H1 (cell line): ENCODE data around the gene GPRC5D. TPM values are rescaled to one million over a fixed set of nuclear protein-coding genes. Genes with fewer than 3 reads are reported as not detected.

ENCODE experiments used
- CTCF ChIA-PET: fragments of 300-600 bp; sonication (Branson Sonifier 250); formaldehyde crosslinking; loops from one replicate; lab custom pipeline; 2021; ENCODE audit not compliant: partially characterized antibody; lab: Charles Lee
- POLR2A ChIA-PET: fragments of 300-600 bp; sonication (Branson Sonifier 250); formaldehyde crosslinking; loops from one replicate; lab custom pipeline; 2021; ENCODE audit warnings: inconsistent platforms; ENCODE audit not compliant: partially characterized antibody; lab: Charles Lee
- DNase-seq, 2 experiments: peaks; one replicate each; pipeline versions ENCODE4 v3.0.0 to v3.0.0-alpha.2; 2010 to 2022; ENCODE audit warnings: low spot score in 2 of 2, low read depth in 1 of 2, mixed read lengths in 1 of 2
- FAIRE-seq: peaks from 2 replicates; lab custom pipeline; 2011; peaks lifted over from hg19 to GRCh38; lab: Jason Lieb, UNC
- H2AFZ ChIP-seq: 2 replicates; pipeline ENCODE4 v1.8.1; 2012; ENCODE audit warnings: low read length, inconsistent platforms
- H2AK5ac ChIP-seq: 2 replicates; pipeline ENCODE4 v1.6.1; 2013; ENCODE audit warnings: low read depth, low read length
- H2BK120ac ChIP-seq: replicated peaks from 2 replicates; pipeline ENCODE3; 2013; ENCODE audit warnings: low read depth, low read length, inconsistent platforms
- H2BK12ac ChIP-seq: 2 replicates; pipeline ENCODE4 v1.6.1; 2013; ENCODE audit warnings: low read depth, low read length
- H2BK15ac ChIP-seq: 2 replicates; pipeline ENCODE4 v1.6.1; 2013; ENCODE audit warnings: low read length
- H2BK20ac ChIP-seq: 2 replicates; pipeline ENCODE4 v1.6.1; 2013; ENCODE audit warnings: low read length
- H2BK5ac ChIP-seq: 2 replicates; pipeline ENCODE4 v1.6.1; 2013; ENCODE audit warnings: low read depth, low read length
- H3K14ac ChIP-seq: 2 replicates; pipeline ENCODE4 v1.6.1; 2013; ENCODE audit warnings: inconsistent platforms; ENCODE audit not compliant: insufficient read length
- H3K18ac ChIP-seq: 2 replicates; pipeline ENCODE4 v1.6.1; 2013; ENCODE audit warnings: low read length; ENCODE audit errors: extremely low read depth
- H3K23ac ChIP-seq: 2 replicates; pipeline ENCODE4 v1.6.1; 2013; ENCODE audit warnings: inconsistent platforms; ENCODE audit not compliant: insufficient read length
- H3K23me2 ChIP-seq: 2 replicates; pipeline ENCODE4 v1.6.1; 2013; ENCODE audit warnings: low read depth, low read length
- H3K27ac ChIP-seq: 2 replicates; pipeline ENCODE4 v1.6.1; 2011; ENCODE audit warnings: low read depth, low read length, inconsistent platforms
- H3K27me3 ChIP-seq, 4 experiments: replicated peaks in 1 of 4; 1 replicate in 1 of 4; 2 replicates in 3 of 4; pipeline versions ENCODE4 v1.6.1 to v1.8.1; 2011 to 2013; ENCODE audit warnings: low read length in 3 of 4, mild to moderate bottlenecking in 3 of 4, inconsistent platforms in 2 of 4, mixed read lengths in 2 of 4, moderate library complexity in 1 of 4; ENCODE audit not compliant: control insufficient read depth in 3 of 4, insufficient read depth in 3 of 4; ENCODE audit errors: extremely low read depth in 1 of 4
- H3K36me3 ChIP-seq, 4 experiments: 2 replicates each; pipeline versions ENCODE4 v1.6.1 to v1.8.1; 2011 to 2013; ENCODE audit warnings: mild to moderate bottlenecking in 4 of 4, low read length in 3 of 4, moderate library complexity in 2 of 4, control low read depth in 1 of 4, inconsistent platforms in 1 of 4; ENCODE audit not compliant: insufficient read depth in 4 of 4, control insufficient read depth in 2 of 4
- H3K4ac ChIP-seq: replicated peaks from 2 replicates; pipeline ENCODE3; 2013; ENCODE audit warnings: low read length, low read depth, mixed read lengths, inconsistent platforms; ENCODE audit not compliant: insufficient read length
- H3K4me1 ChIP-seq, 4 experiments: replicated peaks in 1 of 4; 1 replicate in 1 of 4; 2 replicates in 3 of 4; pipeline versions ENCODE4 v1.6.1 to v1.8.1; 2011 to 2013; ENCODE audit warnings: low read length in 3 of 4, inconsistent platforms in 2 of 4, mixed read lengths in 1 of 4; ENCODE audit not compliant: insufficient read depth in 4 of 4, control insufficient read depth in 3 of 4
- H3K4me2 ChIP-seq, 2 experiments: 2 replicates each; pipeline versions ENCODE4 v1.6.1 to v1.8.1; 2011 to 2013; ENCODE audit warnings: low read depth in 2 of 2, low read length in 2 of 2, control low read depth in 1 of 2, inconsistent platforms in 1 of 2, mild to moderate bottlenecking in 1 of 2; ENCODE audit not compliant: insufficient read depth in 1 of 2
- H3K4me3 ChIP-seq, 4 experiments: fragments of 200-600, 300-600 bp in 1 of 4; sonication (generic), shearing (Covaris generic), sonication (Bioruptor Twin) in 1 of 4; 2 replicates each; pipeline versions ENCODE4 v1.5.1 to v1.8.1; 2011 to 2016; ENCODE audit warnings: low read length in 4 of 4, low read depth in 3 of 4, control low read depth in 2 of 4, inconsistent platforms in 2 of 4, mild to moderate bottlenecking in 2 of 4, mixed read lengths in 1 of 4, moderate library complexity in 1 of 4; ENCODE audit not compliant: insufficient read depth in 2 of 4; ENCODE audit errors: extremely low read depth in 1 of 4
- H3K56ac ChIP-seq: replicated peaks from 2 replicates; pipeline ENCODE3; 2013; ENCODE audit warnings: low read depth, mild to moderate bottlenecking, mixed read lengths, low read length, inconsistent platforms; ENCODE audit not compliant: insufficient read length
- H3K79me1 ChIP-seq: 2 replicates; pipeline ENCODE4 v1.6.1; 2013; ENCODE audit warnings: low read depth, low read length, control low read depth
- H3K79me2 ChIP-seq, 2 experiments: 2 replicates each; pipeline versions ENCODE4 v1.6.1 to v1.8.1; 2012 to 2013; ENCODE audit warnings: low read length in 2 of 2, mild to moderate bottlenecking in 2 of 2, inconsistent platforms in 1 of 2; ENCODE audit not compliant: insufficient read depth in 2 of 2, control insufficient read depth in 1 of 2
- H3K9ac ChIP-seq, 4 experiments: replicated peaks in 1 of 4; 1 replicate in 1 of 4; 2 replicates in 3 of 4; pipeline versions ENCODE4 v1.6.1 to v1.8.1; 2011 to 2013; ENCODE audit warnings: low read depth in 3 of 4, low read length in 3 of 4, control low read depth in 2 of 4, mild to moderate bottlenecking in 2 of 4, moderate library complexity in 2 of 4, inconsistent platforms in 1 of 4; ENCODE audit errors: extremely low read depth in 1 of 4
- H3K9me3 ChIP-seq, 2 experiments: 2 replicates each; pipeline versions ENCODE4 v1.6.1 to v1.8.1; 2012 to 2013; ENCODE audit warnings: mild to moderate bottlenecking in 2 of 2, moderate library complexity in 2 of 2, control low read depth in 1 of 2, inconsistent platforms in 1 of 2, low read depth in 1 of 2, low read length in 1 of 2, mixed read lengths in 1 of 2; ENCODE audit not compliant: insufficient read depth in 2 of 2
- H4K20me1 ChIP-seq, 2 experiments: replicated peaks in 1 of 2; 2 replicates each; pipeline versions ENCODE3 to v1.8.1; 2011 to 2013; ENCODE audit warnings: inconsistent platforms in 2 of 2, low read length in 2 of 2, mild to moderate bottlenecking in 1 of 2; ENCODE audit not compliant: insufficient read depth in 2 of 2, control insufficient read depth in 1 of 2
- H4K5ac ChIP-seq: 2 replicates; pipeline ENCODE4 v1.6.1; 2013; ENCODE audit warnings: low read length, low read depth, mixed read lengths, inconsistent platforms; ENCODE audit not compliant: insufficient read length
- H4K8ac ChIP-seq: 2 replicates; pipeline ENCODE4 v1.8.0; 2013; ENCODE audit warnings: mild to moderate bottlenecking, moderate library complexity, low read length, inconsistent platforms; ENCODE audit not compliant: insufficient read depth; ENCODE audit errors: extremely low read depth
- H4K91ac ChIP-seq: replicated peaks from 2 replicates; pipeline ENCODE3; 2013; ENCODE audit warnings: low read length, mixed read lengths, inconsistent platforms; ENCODE audit not compliant: insufficient read length
- CBX5 ChIP-seq: fragments of 300-800, 300-1000 bp; sonication (generic); IDR thresholded peaks from 2 replicates; pipeline ENCODE4 v1.7.1; 2016; ENCODE audit warnings: antibody characterized with exemption, low read length, low read depth
- EGR1 ChIP-seq: IDR thresholded peaks from 2 replicates; pipeline ENCODE4 v1.6.1; 2011; ENCODE audit warnings: low read depth, low read length, borderline replicate concordance
- EZH2 ChIP-seq: fragments of 200-600 bp; sonication (generic); IDR thresholded peaks from 2 replicates; pipeline ENCODE4 v1.7.1; 2012; ENCODE audit warnings: low read depth, mild to moderate bottlenecking, moderate library complexity, low read length, inconsistent platforms; ENCODE audit not compliant: severe bottlenecking
- FOSL1 ChIP-seq: IDR thresholded peaks from 2 replicates; pipeline ENCODE4 v1.6.1; 2011; ENCODE audit warnings: mild to moderate bottlenecking, low read depth, low read length, moderate library complexity; ENCODE audit not compliant: insufficient read depth
- POLR2AphosphoS5 ChIP-seq: IDR thresholded peaks from 2 replicates; pipeline ENCODE4 v1.6.1; 2011; ENCODE audit warnings: low read depth, low read length
- SAP30 ChIP-seq: fragments of 300-600 bp; sonication (generic); IDR thresholded peaks from 2 replicates; pipeline ENCODE4 v1.7.1; 2012; ENCODE audit warnings: low read length, moderate library complexity, mild to moderate bottlenecking, inconsistent platforms; ENCODE audit not compliant: insufficient read depth, insufficient replicate concordance
- SIN3A ChIP-seq, 2 experiments: IDR thresholded peaks in 1 of 2; conservative IDR thresholded peaks in 1 of 2; 2 replicates each; pipeline ENCODE4 v1.6.1; 2011 to 2012; ENCODE audit warnings: low read length in 2 of 2, improper control_type of control experiment in 1 of 2, low read depth in 1 of 2, mild to moderate bottlenecking in 1 of 2
- SP2 ChIP-seq: IDR thresholded peaks from 2 replicates; pipeline ENCODE4 v1.6.1; 2012; ENCODE audit warnings: mild to moderate bottlenecking, low read length, inconsistent platforms
- SP4 ChIP-seq: IDR thresholded peaks from 2 replicates; pipeline ENCODE4 v1.6.1; 2012; ENCODE audit warnings: low read length, inconsistent platforms
- TBP ChIP-seq: IDR thresholded peaks from 2 replicates; pipeline ENCODE4 v1.6.1; 2011; ENCODE audit warnings: low read depth, low read length, improper control_type of control experiment
- TCF12 ChIP-seq: IDR thresholded peaks from 2 replicates; pipeline ENCODE4 v1.6.1; 2011; ENCODE audit warnings: low read depth, mild to moderate bottlenecking, low read length
- polyA plus RNA-seq, 7 experiments: library from polyadenylated mRNA; depleted of rRNA in 3 of 7; stranded (reverse) in 5 of 7; unstranded in 2 of 7; fragments of >200 nt in 5 of 7; fragments of 200-250 nt in 2 of 7; gene quantifications; 1 replicate in 5 of 7; 2 replicates in 1 of 7; 4 replicates in 1 of 7; pipeline versions ENCODE4 v1.2.1 to v1.2.3, GENCODE V29; 2011 to 2013; ENCODE audit warnings: missing spikeins in 2 of 7, mixed read lengths in 2 of 7
- total RNA-seq: library from RNA; stranded (reverse); fragmentation: NEBNext Ultra II Directional; extraction: Animal tissue kit (Norgen Biotek cat#: 25700); gene quantifications from 2 replicates; pipeline ENCODE4 v1.2.1, GENCODE V29; 2021

The GPRC5D gene
- total and polyA plus RNA-seq, 2 of the 8 experiments (the other 6 are each of a cell fraction or from before 2014, with no cell fraction given), result 0.45 TPM; not detected in 1

- TF ChIP-seq SAP30, result no peak
- no peak for TF ChIP-seq SIN3A (conservative IDR thresholded peaks at IDR 0.05 in 1 of 2, IDR thresholded peaks at IDR 0.05 in 1 of 2; ENCODE audit: low read depth in 1 of 2, low read length in 2 of 2)
- TF ChIP-seq TCF12, result no peak
- no peak for TF ChIP-seq EGR1
- TF ChIP-seq FOSL1, result no peak
- TF ChIP-seq POLR2AphosphoS5, result no peak
- TF ChIP-seq EZH2, result no peak
- no peak for TF ChIP-seq SP2
- no peak for TF ChIP-seq SP4
- no peak for TF ChIP-seq CBX5
- TF ChIP-seq TBP, result no peak
- POLR2A ChIA-PET, result no interaction called here
Observed at GRCh38 chr12:12902036-12902435, 49.9 kb downstream of the GPRC5D start.

More at GRCh38 chr12:12902036-12902435, 49.9 kb downstream of the GPRC5D start:
- Histone ChIP-seq H4K91ac (no peak overlapping the region), H4K8ac (no peak overlapping the region), H3K79me2 (no peaks in the 10 kb centered on the region), H3K79me1 (no peaks in the 10 kb centered on the region; the same call in 1 of the 2 replicates), H3K23ac (no peak overlapping the region), H2AFZ (no peak overlapping the region), H3K36me3 (no peaks in the 10 kb centered on the region; a peak in 1 of 8 replicates), H2BK120ac (no peak overlapping the region), H3K56ac (no peak overlapping the region), H3K18ac (no peak overlapping the region), H4K5ac (no peak overlapping the region), H3K4ac (no peak overlapping the region), H3K23me2 (no peaks in the 10 kb centered on the region), H3K14ac (no peak overlapping the region), H3K27ac (no peak overlapping the region), H3K4me1 (no peaks in the 10 kb centered on the region), H4K20me1 (no peaks in the 10 kb centered on the region), H3K4me3 (no peak overlapping the region), H3K9me3 (no peaks in the 10 kb centered on the region), H2BK12ac (no peak overlapping the region), H3K27me3 (no peaks in the 10 kb centered on the region; a peak in 1 of 7 replicates), H2BK15ac (no peak overlapping the region), H2AK5ac (no peak overlapping the region), H3K4me2 (no peak overlapping the region), H2BK5ac (no peak overlapping the region), H3K9ac (no peak overlapping the region), H2BK20ac (no peak overlapping the region)
- DNase-seq (no peak), FAIRE-seq (no peak)
- CTCF ChIA-PET, result interaction anchor here (0.8 to 3.4 kb wide), 4 partner anchors 13 to 310 kb away, joined by 3 to 12 read pairs (median 4); no protein-coding TSS in a partner anchor
